Fibroblast of skin of left biceps (primary cell): ENCODE measurements around the gene TPPP3.

ENCODE experiments used
- DNase-seq, 2 experiments: peaks; one replicate each; pipeline ENCODE4 v3.0.0-alpha.2; 2013; ENCODE audit warnings: low read depth in 2 of 2

The TPPP3 gene

DNA sequence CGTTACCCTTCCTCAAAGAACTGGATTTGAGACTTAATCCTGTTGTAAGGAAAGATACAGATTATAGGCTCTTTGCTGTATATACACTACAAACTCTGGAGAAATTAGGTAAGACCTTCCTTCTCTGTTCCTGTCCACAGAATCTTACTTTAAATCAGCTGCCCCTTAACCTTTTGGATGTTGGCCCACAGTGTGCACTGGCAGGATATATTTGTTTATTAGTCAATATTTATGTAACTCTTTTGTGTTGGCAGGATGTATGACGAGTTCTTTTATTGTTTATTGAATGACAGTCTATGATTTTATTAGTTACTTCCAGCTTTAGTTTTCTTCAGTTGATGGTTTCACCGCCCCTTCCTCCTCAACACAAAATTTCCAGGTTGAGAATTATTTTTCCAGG lies 47.0 kb downstream of the TPPP3 start:
- no peak for DNase-seq

DNA sequence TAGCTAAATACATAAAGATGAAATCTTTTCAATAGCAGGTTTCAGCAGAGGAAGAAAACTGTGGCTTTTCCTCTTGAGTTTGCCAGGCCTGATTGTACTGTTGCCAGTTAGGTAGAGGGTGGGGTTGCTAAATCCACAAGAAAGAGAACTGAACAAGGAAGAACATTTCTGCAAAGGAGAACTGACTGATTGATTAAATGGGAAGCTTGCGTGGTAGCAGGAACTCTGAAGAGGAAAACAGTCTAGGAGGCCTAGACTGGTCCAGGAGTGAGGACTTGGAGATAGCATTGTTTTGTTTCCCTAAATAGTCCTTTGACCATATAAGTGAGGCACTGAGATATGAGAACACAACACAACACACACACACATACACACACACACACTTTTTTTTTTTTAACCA lies 47.9 kb downstream of the TPPP3 start:
- no peak for DNase-seq

DNA sequence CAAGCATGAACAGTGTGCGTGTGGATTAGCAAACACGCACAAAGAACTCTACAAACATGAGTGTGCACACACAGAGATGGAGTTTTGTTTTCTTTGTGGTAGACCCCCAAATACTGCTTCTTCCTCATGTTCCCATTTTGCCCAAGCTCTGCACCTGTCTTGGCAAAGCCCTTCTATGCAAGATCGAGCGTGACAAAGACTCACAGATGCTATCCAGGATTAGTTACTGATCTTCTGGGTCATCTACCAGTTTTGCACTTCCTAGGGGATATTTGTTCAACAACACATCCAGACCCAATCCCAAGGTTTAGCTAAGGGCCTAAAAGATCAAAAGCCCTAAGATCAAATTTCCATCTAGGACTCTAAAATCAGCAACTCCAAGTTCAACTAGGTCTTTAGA lies 50.7 kb downstream of the TPPP3 start:
- no peak for DNase-seq

GRCh38 chr16:67341250-67341649 lies 52.0 kb downstream of the TPPP3 start:
- DNase-seq = no peak
